Neural cell (in vitro differentiated cells): ENCODE results near the gene TAX1BP3. TPM values are rescaled to one million over a fixed set of nuclear protein-coding genes. Genes with fewer than 3 reads are reported as not detected.

Experiments
- H2AFZ ChIP-seq: fragments of 200-600, 300-800 bp; sonication (generic), shearing (Covaris generic); 2 replicates; pipeline ENCODE4 v1.6.0; 2014; ENCODE audit warnings: low read depth, mild to moderate bottlenecking, antibody characterized with exemption, low read length, moderate library complexity
- H3F3A ChIP-seq: fragments of 200-600 bp; shearing (Covaris generic); 2 replicates; pipeline ENCODE4 v1.6.1; 2016; ENCODE audit warnings: mild to moderate bottlenecking, moderate library complexity, mixed read lengths, antibody characterized with exemption, low read length; ENCODE audit not compliant: insufficient read depth, poor library complexity, severe bottlenecking
- H3K27ac ChIP-seq: fragments of 200-600, 300-800 bp; sonication (generic), shearing (Covaris generic); 2 replicates; pipeline ENCODE4 v1.5.1; 2014; ENCODE audit warnings: mild to moderate bottlenecking, low read length, moderate library complexity
- H3K27me3 ChIP-seq: fragments of 300-800, 200-600 bp; sonication (generic), shearing (Covaris generic); 2 replicates; pipeline ENCODE4 v1.6.0; 2014; ENCODE audit warnings: mild to moderate bottlenecking, low read depth, low read length, moderate library complexity; ENCODE audit not compliant: insufficient read depth
- H3K36me3 ChIP-seq: fragments of 300-800, 200-600 bp; sonication (generic), shearing (Covaris generic); 2 replicates; pipeline ENCODE4 v1.5.1; 2014; ENCODE audit warnings: mild to moderate bottlenecking, antibody characterized with exemption, low read length, moderate library complexity; ENCODE audit not compliant: insufficient read depth
- H3K4me2 ChIP-seq: fragments of 300-800, 200-600 bp; sonication (generic), shearing (Covaris generic); 2 replicates; pipeline ENCODE4 v1.6.0; 2014; ENCODE audit warnings: mild to moderate bottlenecking, low read length
- H3K4me3 ChIP-seq: fragments of 300-800, 200-600 bp; sonication (generic), shearing (Covaris generic); 2 replicates; pipeline ENCODE4 v1.5.1; 2014; ENCODE audit warnings: mild to moderate bottlenecking, low read length, moderate library complexity
- H3K79me2 ChIP-seq: fragments of 200-600 bp; shearing (Covaris generic); replicated peaks from 2 replicates; pipeline ENCODE4 v1.6.0; 2014; ENCODE audit warnings: mild to moderate bottlenecking, low read length, moderate library complexity; ENCODE audit not compliant: insufficient read depth
- H3K9ac ChIP-seq: fragments of 300-800, 200-600 bp; sonication (generic), shearing (Covaris generic); 2 replicates; pipeline ENCODE4 v1.6.1; 2016; ENCODE audit warnings: mild to moderate bottlenecking, low read length, mixed read lengths
- H3K9me2 ChIP-seq: fragments of 200-600 bp; shearing (Covaris generic); 2 replicates; pipeline ENCODE4 v1.6.1; 2016; ENCODE audit warnings: mild to moderate bottlenecking, low read length, mixed read lengths; ENCODE audit not compliant: insufficient read depth
- H3K9me3 ChIP-seq: fragments of 200-600, 300-800 bp; sonication (generic), shearing (Covaris generic); 2 replicates; pipeline ENCODE4 v1.6.1; 2016; ENCODE audit warnings: mild to moderate bottlenecking, mixed run types, low read length, moderate library complexity, mixed read lengths
- H4K20me1 ChIP-seq: fragments of 200-600 bp; shearing (Covaris generic); 2 replicates; pipeline ENCODE4 v1.6.1; 2016; ENCODE audit warnings: mild to moderate bottlenecking, mixed run types; ENCODE audit not compliant: insufficient read depth
- CTCF ChIP-seq: fragments of 450-650 bp; IDR thresholded peaks from 2 replicates; pipeline ENCODE4 v1.5.1; 2014; ENCODE audit warnings: antibody characterized with exemption, mild to moderate bottlenecking, moderate library complexity; ENCODE audit not compliant: poor library complexity, severe bottlenecking
- EZH2 ChIP-seq: fragments of 200-600, 300-800 bp; shearing (Covaris generic), sonication (generic); IDR thresholded peaks from 2 replicates; pipeline ENCODE4 v1.6.1; 2014; ENCODE audit warnings: antibody characterized with exemption, low read length, borderline replicate concordance, mild to moderate bottlenecking; ENCODE audit not compliant: insufficient read depth, poor library complexity, severe bottlenecking
- MXI1 ChIP-seq: fragments of 450-650 bp; conservative IDR thresholded peaks from 2 replicates; pipeline ENCODE4 v1.6.1; 2014; ENCODE audit warnings: antibody characterized with exemption, mild to moderate bottlenecking; ENCODE audit not compliant: poor library complexity, severe bottlenecking
- POLR2AphosphoS5 ChIP-seq: IDR thresholded peaks from 2 replicates; pipeline ENCODE4 v1.6.1; 2012
- RAD21 ChIP-seq: fragments of 450-650 bp; conservative IDR thresholded peaks from 2 replicates; pipeline ENCODE4 v1.6.1; 2014; ENCODE audit warnings: antibody characterized with exemption, mild to moderate bottlenecking, moderate library complexity
- REST ChIP-seq: IDR thresholded peaks from 2 replicates; pipeline ENCODE4 v1.6.1; 2012; ENCODE audit warnings: borderline replicate concordance
- SMC3 ChIP-seq: fragments of 450-650 bp; conservative IDR thresholded peaks from 2 replicates; pipeline ENCODE4 v1.6.1; 2014; ENCODE audit warnings: antibody characterized with exemption, mild to moderate bottlenecking, moderate library complexity; ENCODE audit not compliant: poor library complexity
- TAF1 ChIP-seq: IDR thresholded peaks from 2 replicates; pipeline ENCODE4 v1.6.1; 2012; ENCODE audit warnings: low read depth
- polyA plus RNA-seq: library from polyadenylated mRNA; depleted of rRNA; stranded (reverse); fragments of >200 nt; gene quantifications from 2 replicates; pipeline ENCODE4 v1.2.3, GENCODE V29; 2014

The TAX1BP3 gene
- polyA plus RNA-seq, 1 donor from 2014 or later = 79.2 TPM

GRCh38 chr17:3675886-3676285 lies 7.5 kb upstream of the TAX1BP3 start:
- no peak for TF ChIP-seq POLR2AphosphoS5
- no peak for TF ChIP-seq RAD21
- TF ChIP-seq CTCF = no peak
- no peak for TF ChIP-seq TAF1
- TF ChIP-seq REST = no peak
- no peak for TF ChIP-seq SMC3
- TF ChIP-seq EZH2 = no peak
- TF ChIP-seq MXI1 = no peak
- Histone ChIP-seq H3K27ac (no peak overlapping the region), H3K9ac (no peak overlapping the region), H3K79me2 (no peaks in the 10 kb centered on the region), H3K4me3 (no peak overlapping the region), H3F3A (no peaks in the 10 kb centered on the region), H3K36me3 (no peaks in the 10 kb centered on the region), H4K20me1 (no peaks in the 10 kb centered on the region), H3K9me2 (no peaks in the 10 kb centered on the region), H3K27me3 (no peaks in the 10 kb centered on the region), H3K9me3 (no peaks in the 10 kb centered on the region), H3K4me2 (no peak overlapping the region), H2AFZ (no peak overlapping the region)

- H3F3A ChIP-seq = no peaks in the 10 kb centered on the region
- H3K4me2 ChIP-seq = no peak overlapping the region
- H3K4me3 ChIP-seq = no peak overlapping the region
- no peak overlapping the region for H2AFZ ChIP-seq
- H3K9me3 ChIP-seq = no peaks in the 10 kb centered on the region
- H3K9ac ChIP-seq = no peak overlapping the region
- H3K36me3 ChIP-seq = no peaks in the 10 kb centered on the region
- no peaks in the 10 kb centered on the region for H3K9me2 ChIP-seq
- no peak overlapping the region for H3K27ac ChIP-seq
- H3K79me2 ChIP-seq = peaks cover 19% of the 10 kb centered on the region
- no peaks in the 10 kb centered on the region for H4K20me1 ChIP-seq
- TF ChIP-seq RAD21 (no peak), TAF1 (no peak), EZH2 (no peak), CTCF (no peak)
- no peaks in the 10 kb centered on the region for H3K27me3 ChIP-seq
These were observed 4.2 kb upstream of the TAX1BP3 start for GRCh38 chr17:3672571-3672970.
